Psoas muscle (tissue), 8 donors: ENCODE measurements around the gene QKI. TPM values are rescaled to one million over a fixed set of nuclear protein-coding genes. Genes with fewer than 3 reads are reported as not detected.

ENCODE experiments used
- ATAC-seq, 4 donors: fragments of 200-7000 bp; cut with Tn5 transposase; one replicate each; pipeline ENCODE4 v1.9.1; 2020; ENCODE audit warnings: moderate library complexity in 3 of 4, mild to moderate bottlenecking in 2 of 4
- DNase-seq, 2 donors: peaks; one replicate each; pipeline ENCODE4 v3.0.0-alpha.2; 2020
- H3K27ac ChIP-seq: fragments of 200-600 bp; one replicate; pipeline ENCODE4 v1.8.0; 2022
- H3K27me3 ChIP-seq, 3 donors: fragments of 200-600 bp in 1 of 3; one replicate each; pipeline versions ENCODE4 v1.6.1 to v1.8.0; 2013 to 2022; ENCODE audit warnings: low read length in 2 of 3, mild to moderate bottlenecking in 2 of 3, moderate library complexity in 1 of 3; ENCODE audit not compliant: insufficient read depth in 3 of 3
- H3K36me3 ChIP-seq, 2 donors: fragments of 200-600 bp in 1 of 2; one replicate each; pipeline versions ENCODE4 v1.6.1 to v1.8.0; 2013 to 2022; ENCODE audit warnings: low read depth in 1 of 2, mild to moderate bottlenecking in 1 of 2, moderate library complexity in 1 of 2; ENCODE audit not compliant: insufficient read depth in 1 of 2
- H3K4me1 ChIP-seq: fragments of 200-600 bp; one replicate; pipeline ENCODE4 v1.8.0; 2022
- H3K4me3 ChIP-seq: fragments of 200-600 bp; one replicate; pipeline ENCODE4 v1.8.0; 2022; ENCODE audit warnings: mild to moderate bottlenecking
- H3K9me3 ChIP-seq: fragments of 200-600 bp; one replicate; pipeline ENCODE4 v1.8.0; 2022
- CTCF ChIP-seq: fragments of 200-600 bp; IDR thresholded peaks from one replicate; pipeline ENCODE4 v1.8.0; 2022; ENCODE audit warnings: antibody characterized with exemption
- WGBS, 3 donors: extraction: QIAGEN DNeasy Blood & Tissue Kit; methylation state at CpG; one replicate each; pipeline versions ENCODE4 v1.1.6 to v1.1.7; 2013; 5-methylcytosine and 5-hydroxymethylcytosine counted together
- intact Hi-C, 2 donors: fragments of 100-400 bp; cut with DNase I; formaldehyde crosslinking; loops; one replicate each; pipeline versions ENCODE4 v1.11.0 to v1.14.2; 2022
- polyA plus RNA-seq, 3 donors: library from polyadenylated mRNA; stranded (reverse); fragments of 200-250 nt; gene quantifications; one replicate each; pipeline ENCODE4 v1.2.3, GENCODE V29; 2013
- total RNA-seq, 4 donors: library from RNA; stranded (reverse); fragmentation: NEBNext Ultra II Directional in 2 of 4; extraction: Animal tissue kit (Norgen Biotek cat#: 25700) in 2 of 4; gene quantifications; one replicate each; pipeline versions ENCODE4 v1.2.1 to v1.2.4, GENCODE V29; 2021 to 2023
- donor health status: healthy with polysubstance abuse.
- donor health status: DM: no; HTN: no; CAD: no; lungs with moderate emphysema.
- donor health status: Bipolar disorder and iron deficiency.
- donor health status: healthy.
- donor health status: DM: yes; HTN: yes; CAD: no.
- donor health status: DM: no; HTN: no; CAD: no.
- donor health status: DM: no; HTN: no; CAD: no.
- donor health status: DM: yes; HTN: yes; CAD: no.

Gene QKI
- total and polyA plus RNA-seq, 7 donors, result 62.0 to 421 (median 275) TPM

- intact Hi-C loops, result no loop called here
- DNase-seq, result no peak
- no peak for TF ChIP-seq CTCF
- peak in 3 of 4 donors; percentile 24 to 34 (median 29) for ATAC-seq
- Histone ChIP-seq H3K4me1 (peaks cover 97% of the 10 kb centered on the region), H3K9me3 (no peaks in the 10 kb centered on the region), H3K4me3 (peak overlapping the region; percentile 26), H3K27me3 (no peaks in the 10 kb centered on the region), H3K27ac (peak overlapping the region; percentile 81), H3K36me3 (no peaks in the 10 kb centered on the region)
- 15 to 26% (median 20%) methylated on average over 2 of the region's 2 CpGs for WGBS, 3 donors
Measured at GRCh38 chr6:163531122-163531521, 116.6 kb downstream of the QKI start.

GRCh38 chr6:163532526-163533078 lies 118.1 kb downstream of the QKI start:
- DNase-seq (no peak), ATAC-seq (peak; percentile 31 to 57 (median 41))
- 23 to 37% (median 28%) methylated on average over 5 of the region's 5 CpGs for WGBS, 3 donors
- Histone ChIP-seq H3K27ac (peak overlapping the region; percentile 81), H3K9me3 (no peaks in the 10 kb centered on the region), H3K4me3 (peak overlapping the region; percentile 9), H3K27me3 (no peaks in the 10 kb centered on the region), H3K4me1 (peaks cover 97% of the 10 kb centered on the region), H3K36me3 (peaks cover 0 to 9% of the 10 kb centered on the region in 2 donors)
- no peak for TF ChIP-seq CTCF
- intact Hi-C loops, result no loop called here

GRCh38 chr6:163533443-163533842 lies 118.9 kb downstream of the QKI start:
- H3K4me3 ChIP-seq, result peak overlapping the region; percentile 41
- intact Hi-C loops, result no loop called here
- TF ChIP-seq CTCF, result no peak
- no peaks in the 10 kb centered on the region for H3K9me3 ChIP-seq
- no peaks in the 10 kb centered on the region for H3K27me3 ChIP-seq
- H3K4me1 ChIP-seq, result peaks cover 97% of the 10 kb centered on the region
- peak; percentile 82 to 90 (median 86) for ATAC-seq
- H3K27ac ChIP-seq, result peak overlapping the region; percentile 81
- DNase-seq, result no peak
- peaks cover 0 to 9% of the 10 kb centered on the region in 2 donors for H3K36me3 ChIP-seq
- WGBS, 3 donors, result 14 to 21% (median 14%) methylated on average over 2 of the region's 2 CpGs

GRCh38 chr6:163536770-163537169 lies 122.3 kb downstream of the QKI start:
- no peaks in the 10 kb centered on the region for H3K27me3 ChIP-seq
- DNase-seq (no peak), ATAC-seq (no peak)
- H3K4me1 ChIP-seq, result peaks cover 97% of the 10 kb centered on the region
- no peak overlapping the region for H3K4me3 ChIP-seq
- 72 to 84% (median 80%) methylated on average over 3 of the region's 3 CpGs for WGBS, 3 donors
- H3K27ac ChIP-seq, result peak overlapping the region; percentile 81
- intact Hi-C loops, result no loop called here
- no peaks in the 10 kb centered on the region for H3K9me3 ChIP-seq
- H3K36me3 ChIP-seq, result peaks cover 0 to 9% of the 10 kb centered on the region in 2 donors
- TF ChIP-seq CTCF, result no peak

GRCh38 chr6:163538331-163538730 lies 123.8 kb downstream of the QKI start:
- peaks cover 0 to 9% of the 10 kb centered on the region in 2 donors for H3K36me3 ChIP-seq
- H3K4me1 ChIP-seq, result peaks cover 97% of the 10 kb centered on the region
- DNase-seq, result no peak
- peak overlapping the region; percentile 81 for H3K27ac ChIP-seq
- no peak overlapping the region for H3K4me3 ChIP-seq
- intact Hi-C loops, result no loop called here
- 68 to 75% (median 68%) methylated on average over 5 of the region's 5 CpGs for WGBS, 3 donors
- no peaks in the 10 kb centered on the region for H3K9me3 ChIP-seq
- TF ChIP-seq CTCF, result no peak
- ATAC-seq, result no peak
- H3K27me3 ChIP-seq, result no peaks in the 10 kb centered on the region
